Esophagus squamous epithelium (tissue), 5 donors: ENCODE results near the gene OAT. TPM values are rescaled to one million over a fixed set of nuclear protein-coding genes. Genes with fewer than 3 reads are reported as not detected.
"Not testable (repeated sequence)": the region's sequence is repeated elsewhere in the genome, so short reads cannot be mapped to it uniquely, and the experiment has no call there.

Experiments used
- DNase-seq: peaks from one replicate; lab custom pipeline; 2025; lab: John Stamatoyannopoulos, UW
- H3K27ac ChIP-seq, 4 donors: fragments of 200-600 bp; sonication (generic); one replicate each; pipeline ENCODE4 v1.5.1; 2016 to 2019; ENCODE audit warnings: mild to moderate bottlenecking in 1 of 4
- H3K27me3 ChIP-seq, 4 donors: fragments of 200-600 bp; sonication (generic); 1 replicate in 3 of 4; 2 replicates in 1 of 4; pipeline versions ENCODE4 v1.5.1 to v1.6.0; 2017 to 2021; ENCODE audit warnings: antibody characterized with exemption in 1 of 4
- H3K36me3 ChIP-seq, 3 donors: fragments of 200-600 bp; sonication (generic); one replicate each; pipeline ENCODE4 v1.5.1; 2016 to 2019
- H3K4me1 ChIP-seq, 3 donors: fragments of 200-600 bp; sonication (generic); one replicate each; pipeline ENCODE4 v1.5.1; 2017 to 2019
- H3K4me3 ChIP-seq, 4 donors: fragments of 200-600 bp; sonication (generic); 1 replicate in 3 of 4; 2 replicates in 1 of 4; pipeline ENCODE4 v1.5.1; 2016 to 2019; ENCODE audit warnings: mild to moderate bottlenecking in 2 of 4, moderate library complexity in 1 of 4
- H3K9me3 ChIP-seq, 3 donors: fragments of 200-600 bp; sonication (generic); one replicate each; pipeline ENCODE4 v1.5.1; 2016 to 2019
- CTCF ChIP-seq, 6 experiments: fragments of 450-650 bp in 4 of 6; fragments of 200-600 bp in 2 of 6; sonication (generic) in 2 of 6; IDR thresholded peaks; one replicate each; pipeline ENCODE4 v1.5.1; 2016 to 2019; ENCODE audit warnings: antibody characterized with exemption in 6 of 6, mild to moderate bottlenecking in 4 of 6, moderate library complexity in 4 of 6
- POLR2A ChIP-seq, 4 donors: fragments of 450-650 bp; IDR thresholded peaks; one replicate each; pipeline ENCODE4 v1.6.1; 2017; ENCODE audit warnings: antibody characterized with exemption in 4 of 4, mild to moderate bottlenecking in 4 of 4, moderate library complexity in 3 of 4
- WGBS, 2 donors: methylation state at CpG; one replicate each; pipeline ENCODE4 v1.1.5; 2018; 5-methylcytosine and 5-hydroxymethylcytosine counted together
- intact Hi-C: fragments of 100-400 bp; cut with DNase I; formaldehyde crosslinking; loops from one replicate; pipeline ENCODE4 v1.15.0; 2022
- total RNA-seq, 4 donors: library from RNA; depleted of rRNA; stranded (reverse); fragments of >200 nt; gene quantifications; one replicate each; pipeline ENCODE4 v1.1.0, GENCODE V29; 2016
- donor health status: DM: yes; HTN: yes; CAD: no.

Gene OAT
- total RNA-seq, 4 donors from 2014 or later: 101 to 194 (median 131) TPM

DNA sequence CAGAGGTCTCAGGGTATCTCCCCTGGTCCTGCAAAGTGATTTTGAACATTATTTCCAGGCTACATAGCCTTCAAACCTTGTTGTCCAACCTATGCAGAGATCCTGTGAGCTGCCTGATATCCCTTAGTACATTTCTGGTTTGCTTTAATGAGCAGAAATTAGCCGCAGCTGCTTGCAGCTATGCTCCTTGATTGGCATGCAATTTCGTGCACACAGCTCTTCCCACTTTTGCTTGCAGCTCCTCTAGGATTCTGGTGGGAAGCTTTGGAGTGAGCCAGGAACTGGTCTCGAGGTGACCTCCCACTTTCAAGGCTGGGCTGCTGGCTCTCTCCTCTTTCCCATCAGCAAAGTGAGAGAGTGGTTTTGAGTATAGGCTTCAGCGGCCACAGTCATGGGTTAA, 45.8 kb downstream of the OAT start:
- intact Hi-C loops: no loop called here
- no peaks in the 10 kb centered on the region for H3K36me3 ChIP-seq
- TF ChIP-seq POLR2A (IDR thresholded peaks at IDR 0.05) (no peak), CTCF (IDR thresholded peaks at IDR 0.05) (no peak)
- no peaks in the 10 kb centered on the region for H3K9me3 ChIP-seq
- H3K4me3 ChIP-seq: no peak overlapping the region
- WGBS, 2 donors: 77 to 83% methylated on average over 2 to 4 of the region's 4 CpGs
- no peaks in the 10 kb centered on the region for H3K4me1 ChIP-seq
- no peak for DNase-seq
- peaks cover 0 to 28% (median 0%) of the 10 kb centered on the region in 4 donors for H3K27me3 ChIP-seq
- H3K27ac ChIP-seq: no peak overlapping the region

GRCh38 chr10:124370426-124370825, 48.3 kb downstream of the OAT start:
- Histone ChIP-seq H3K36me3 (no peaks in the 10 kb centered on the region), H3K4me1 (peaks cover 0 to 6% (median 0%) of the 10 kb centered on the region in 3 donors), H3K4me3 (no peak overlapping the region), H3K27ac (no peak overlapping the region), H3K27me3 (peaks cover 0 to 17% (median 0%) of the 10 kb centered on the region in 4 donors), H3K9me3 (no peaks in the 10 kb centered on the region)
- 75 to 94% methylated on average over 5 to 6 of the region's 7 CpGs for WGBS, 2 donors
- TF ChIP-seq POLR2A (IDR thresholded peaks at IDR 0.05): no peak
- TF ChIP-seq CTCF (IDR thresholded peaks at IDR 0.05): no peak
- intact Hi-C loops: no loop called here
- no peak for DNase-seq

- Histone ChIP-seq H3K27ac (no peak overlapping the region), H3K4me3 (no peak overlapping the region), H3K4me1 (peaks cover 0 to 6% (median 0%) of the 10 kb centered on the region in 3 donors), H3K27me3 (peaks cover 0 to 13% (median 0%) of the 10 kb centered on the region in 4 donors), H3K36me3 (no peaks in the 10 kb centered on the region), H3K9me3 (no peaks in the 10 kb centered on the region)
- 73 to 82% methylated on average over 4 of the region's 4 CpGs for WGBS, 2 donors
- DNase-seq: no peak
- TF ChIP-seq POLR2A (IDR thresholded peaks at IDR 0.05): no peak
- no peak for TF ChIP-seq CTCF (IDR thresholded peaks at IDR 0.05)
- intact Hi-C loops: no loop called here
These were observed 48.7 kb downstream of the OAT start for GRCh38 chr10:124369986-124370385.

DNA sequence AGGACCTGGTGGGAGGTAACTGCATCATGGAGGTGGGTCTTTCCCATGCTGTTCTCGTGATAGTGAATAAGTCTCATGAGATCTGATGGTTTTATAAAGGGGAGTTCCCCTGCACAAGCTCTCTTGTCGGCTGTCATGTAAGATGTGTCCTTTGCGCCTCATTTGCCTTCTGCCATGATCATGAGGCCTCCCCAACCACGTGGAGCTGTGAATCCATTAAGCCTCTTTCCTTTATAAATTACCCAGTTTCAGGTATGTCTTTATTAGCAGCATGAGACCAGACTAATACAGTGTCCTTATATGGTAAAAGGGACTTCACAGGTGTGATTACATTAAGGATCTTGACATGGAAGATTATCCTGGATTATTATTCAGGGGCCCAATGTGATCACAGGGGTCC, 49.2 kb downstream of the OAT start:
- H3K4me1 ChIP-seq, intact Hi-C loops, H3K9me3 ChIP-seq, H3K4me3 ChIP-seq, H3K36me3 ChIP-seq, DNase-seq, H3K27ac ChIP-seq: not testable (repeated sequence)
- peaks cover 0 to 11% (median 0%) of the 10 kb centered on the region in 4 donors for H3K27me3 ChIP-seq
- WGBS, 2 donors: 32 to 54% methylated on average over 4 of the region's 4 CpGs

- Histone ChIP-seq H3K4me3 (no peak overlapping the region), H3K27ac (no peak overlapping the region), H3K4me1 (peaks cover 0 to 6% (median 0%) of the 10 kb centered on the region in 3 donors), H3K9me3 (no peaks in the 10 kb centered on the region), H3K36me3 (no peaks in the 10 kb centered on the region), H3K27me3 (peaks cover 0 to 11% (median 0%) of the 10 kb centered on the region in 4 donors)
- intact Hi-C loops: no loop called here
- DNase-seq: no peak
- 72 to 96% methylated on average over 3 to 4 of the region's 4 CpGs for WGBS, 2 donors
- no peak for TF ChIP-seq CTCF (IDR thresholded peaks at IDR 0.05)
- no peak for TF ChIP-seq POLR2A (IDR thresholded peaks at IDR 0.05)
These were observed 49.7 kb downstream of the OAT start for GRCh38 chr10:124369066-124369465.

- Histone ChIP-seq H3K27ac (no peak overlapping the region), H3K9me3 (no peaks in the 10 kb centered on the region), H3K4me3 (no peak overlapping the region), H3K36me3 (no peaks in the 10 kb centered on the region), H3K4me1 (peaks cover 0 to 6% (median 0%) of the 10 kb centered on the region in 3 donors), H3K27me3 (peaks cover 0 to 11% (median 0%) of the 10 kb centered on the region in 4 donors)
- WGBS, 2 donors: 84 to 92% methylated on average over 5 to 8 of the region's 18 CpGs
- no peak for TF ChIP-seq POLR2A (IDR thresholded peaks at IDR 0.05)
- no peak for TF ChIP-seq CTCF (IDR thresholded peaks at IDR 0.05)
- no peak for DNase-seq
- intact Hi-C loops: no loop called here
These were observed 50.8 kb downstream of the OAT start for GRCh38 chr10:124367936-124368335.
